DMS53 treated with DMSO at 0.1 percent for 48 hours (cell line): ENCODE data around the gene USP46.

Experiments used
- DNase-seq: peaks from one replicate; lab custom pipeline; 2025; ENCODE audit not compliant: unreplicated experiment; lab: John Stamatoyannopoulos, UW

Gene USP46

DNA sequence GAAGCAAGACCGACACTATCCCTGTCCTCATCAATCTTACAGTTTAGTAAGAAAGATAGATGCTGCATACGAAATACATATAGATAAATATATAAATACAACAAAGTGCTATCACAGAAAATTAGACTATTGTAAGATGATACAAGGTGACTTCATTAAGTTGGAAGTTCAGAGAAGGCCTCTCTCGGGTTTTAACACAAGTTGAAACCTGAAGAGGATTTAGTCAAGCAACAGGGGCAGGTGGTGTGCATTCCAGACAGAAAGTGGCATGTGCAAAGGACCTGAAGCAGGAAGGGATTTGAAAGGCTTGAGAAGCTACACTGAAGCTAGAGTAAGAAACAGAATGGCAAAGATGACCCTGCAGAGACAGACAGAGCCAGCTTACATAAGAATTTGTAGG is 36.5 kb downstream of the USP46 start:
- no peak for DNase-seq

DNA sequence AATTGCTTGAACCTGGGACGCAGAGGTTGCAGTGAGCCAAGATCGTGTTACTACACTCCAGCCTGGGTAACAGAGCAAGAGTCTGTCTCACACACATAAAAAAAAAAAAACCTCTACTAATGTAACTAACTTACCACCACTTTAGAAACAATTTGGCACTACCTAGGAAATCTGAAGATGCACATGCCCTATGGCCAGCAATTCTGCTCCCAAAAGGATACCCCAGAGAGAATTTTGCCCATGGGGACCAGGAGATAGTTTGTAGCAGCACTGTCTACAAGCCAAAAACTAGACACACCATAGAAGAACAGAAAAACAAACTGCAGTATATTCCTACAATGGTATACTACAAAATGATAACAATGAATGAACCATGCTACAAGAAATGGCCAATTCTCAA is 37.5 kb downstream of the USP46 start:
- no peak for DNase-seq

DNA sequence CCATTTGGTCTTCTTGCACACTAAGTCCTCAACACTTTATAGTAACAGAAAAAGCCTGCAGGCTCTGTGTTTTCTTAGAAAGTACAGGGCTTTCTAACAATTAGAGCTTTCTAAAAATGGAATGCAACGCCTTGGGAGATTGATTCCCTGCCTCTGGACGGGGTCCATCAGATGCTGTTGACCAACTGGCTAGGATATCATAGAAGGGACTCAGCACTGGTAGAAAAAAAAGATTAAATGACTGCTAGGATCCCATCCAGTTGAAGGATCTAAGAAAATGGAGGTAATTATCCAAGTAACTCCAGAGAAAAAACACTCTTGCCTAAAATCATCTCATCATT is 39.5 kb downstream of the USP46 start:
- DNase-seq, result no peak

DNA sequence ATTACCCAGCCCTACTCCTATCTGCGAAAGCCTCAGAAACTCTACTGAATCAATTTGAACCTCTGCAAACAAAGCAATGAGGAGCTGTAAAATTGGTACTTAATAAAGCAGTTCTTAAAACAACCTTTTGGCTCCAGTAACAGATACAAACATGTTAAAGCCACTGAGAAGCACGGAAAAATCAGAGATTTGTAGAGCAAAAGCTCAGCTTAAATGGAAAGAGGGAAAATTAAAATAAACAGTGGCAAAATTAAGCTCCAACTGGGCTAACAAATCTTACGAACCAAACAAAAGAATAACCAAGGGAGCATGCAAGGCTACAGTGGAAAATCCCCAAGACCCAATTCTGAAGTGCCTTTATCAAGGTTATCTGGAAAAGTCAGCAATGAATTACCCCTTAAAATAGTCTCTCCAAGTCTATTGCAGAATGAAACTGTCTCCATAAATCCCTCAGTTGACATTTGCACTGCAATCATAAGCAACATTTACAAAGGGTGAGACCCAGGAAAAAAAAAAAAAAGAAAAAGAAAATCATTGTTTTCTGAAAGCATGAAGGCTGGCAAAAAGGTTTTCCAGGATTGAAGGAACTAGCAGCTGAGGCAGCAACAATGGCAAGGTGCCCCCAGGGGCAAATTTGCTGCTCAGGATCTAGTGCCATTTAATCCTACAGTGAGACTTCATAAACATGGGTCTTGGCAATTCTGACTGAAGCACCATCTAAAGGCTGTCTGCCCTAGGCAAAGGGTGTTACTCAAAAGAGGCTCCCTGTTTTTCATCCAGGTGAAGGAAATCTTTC is 40.1 kb downstream of the USP46 start:
- no peak for DNase-seq

DNA sequence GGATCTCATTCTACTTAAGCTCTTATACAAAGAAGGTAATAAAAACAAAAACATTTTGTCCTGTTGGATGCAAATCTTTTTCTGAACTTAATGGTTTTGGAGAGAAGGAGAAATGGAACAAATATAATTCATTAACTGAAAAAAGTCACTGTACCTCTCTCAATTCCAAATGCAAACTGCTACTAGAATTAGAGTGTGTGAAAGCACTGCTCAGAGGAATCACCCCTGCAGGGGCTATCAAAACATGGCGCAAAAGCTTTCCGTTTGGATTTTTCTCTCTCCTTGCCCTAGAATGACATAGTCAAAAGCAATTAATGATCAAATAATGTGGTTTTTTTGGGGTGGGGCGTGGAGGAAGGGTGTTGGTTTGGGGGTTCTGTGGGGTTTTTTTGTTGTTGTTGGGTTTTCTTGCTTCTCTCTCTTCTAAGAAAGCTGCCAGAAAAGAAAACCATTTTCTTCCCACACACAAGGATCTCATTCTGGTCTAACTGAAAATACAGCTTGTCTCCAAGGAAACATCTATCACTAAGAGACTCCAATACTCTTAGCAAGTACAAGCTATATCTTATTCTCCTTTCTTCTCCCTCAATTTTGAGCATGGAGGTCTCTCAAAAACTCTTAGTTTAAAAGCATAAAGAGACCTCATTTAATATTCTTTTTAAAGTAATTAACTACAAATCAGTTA is 41.6 kb downstream of the USP46 start:
- DNase-seq, result no peak

DNA sequence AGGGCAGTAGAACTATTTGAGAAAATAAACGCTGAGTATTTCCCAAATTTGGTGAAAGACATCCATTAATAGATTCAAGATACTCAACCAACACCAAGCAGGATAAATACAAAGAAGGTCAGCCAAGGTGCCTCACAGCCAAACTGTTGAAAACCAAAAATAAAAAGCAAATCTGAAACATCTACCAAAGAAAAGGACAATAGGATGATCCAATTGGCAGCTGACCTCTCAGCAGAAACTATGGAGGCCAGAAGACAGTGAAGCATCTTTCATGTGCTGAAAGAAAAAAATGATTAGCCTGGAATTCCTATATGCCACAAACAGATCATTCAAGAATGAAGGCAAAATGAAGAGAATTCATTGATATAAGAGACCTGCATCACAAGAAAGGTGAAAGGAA is 44.9 kb downstream of the USP46 start:
- no peak for DNase-seq

DNA sequence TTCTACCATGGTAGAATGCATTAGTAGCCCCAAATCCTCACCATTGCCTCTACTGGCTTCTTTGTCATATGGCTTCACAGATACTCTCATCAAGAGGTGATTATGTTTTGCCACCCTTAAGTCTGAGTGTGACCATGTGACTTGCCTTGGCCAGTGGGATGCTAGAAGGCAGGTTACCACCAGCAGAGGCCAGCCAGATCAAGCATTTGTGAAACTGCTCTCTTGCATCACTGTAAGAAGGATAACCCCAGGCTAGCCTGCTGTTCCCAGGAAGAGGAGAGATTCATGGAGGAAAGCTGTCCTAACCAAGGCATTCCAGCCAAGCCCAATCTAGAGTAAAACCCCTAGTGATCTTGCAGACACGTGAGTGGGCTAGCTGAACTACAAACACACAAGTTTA is 46.8 kb downstream of the USP46 start:
- DNase-seq, result no peak

DNA sequence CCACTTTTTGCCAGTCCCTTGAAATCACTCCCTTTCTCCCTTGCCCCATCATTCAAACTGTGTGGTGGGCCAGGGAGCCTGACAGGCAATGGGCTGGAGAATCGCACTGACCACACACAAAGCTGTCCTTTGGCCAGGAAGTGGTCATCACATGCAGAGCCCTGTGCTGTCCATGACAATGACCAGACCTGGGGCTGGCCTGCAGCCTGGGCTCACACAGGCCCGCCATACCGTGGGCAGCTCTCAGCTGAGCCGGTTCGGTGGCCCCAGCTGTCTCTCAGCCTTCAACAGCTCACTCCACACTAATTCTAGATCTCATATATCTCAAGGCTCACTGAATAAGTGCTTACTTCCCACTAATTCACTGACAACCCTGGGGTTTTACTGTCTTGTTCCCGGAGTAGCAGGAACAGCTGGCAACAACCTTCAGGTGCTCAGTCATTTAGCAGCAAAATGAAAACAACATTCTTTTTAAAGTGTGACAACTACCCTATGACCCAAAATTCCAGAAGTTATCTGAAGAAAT is 48.0 kb downstream of the USP46 start:
- no peak for DNase-seq

DNA sequence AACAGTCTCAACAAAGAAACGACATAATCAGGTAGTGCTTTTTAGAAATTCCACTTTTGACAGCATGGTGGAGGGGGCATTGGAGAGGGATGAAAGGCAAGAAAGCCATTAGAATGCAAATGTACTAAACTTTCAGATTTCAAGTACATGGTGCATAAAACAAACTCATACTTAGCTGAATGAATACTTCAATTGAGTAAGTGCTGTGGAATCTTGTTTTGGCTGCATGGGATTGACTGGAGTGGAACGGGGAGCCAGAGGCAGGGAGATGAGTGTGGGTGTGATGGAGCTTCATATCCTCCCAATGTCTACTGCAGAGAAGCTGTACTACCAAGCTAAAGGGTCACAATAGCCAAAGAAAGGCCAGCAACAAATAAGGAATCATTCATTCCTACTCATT is 52.4 kb downstream of the USP46 start:
- DNase-seq, result no peak

DNA sequence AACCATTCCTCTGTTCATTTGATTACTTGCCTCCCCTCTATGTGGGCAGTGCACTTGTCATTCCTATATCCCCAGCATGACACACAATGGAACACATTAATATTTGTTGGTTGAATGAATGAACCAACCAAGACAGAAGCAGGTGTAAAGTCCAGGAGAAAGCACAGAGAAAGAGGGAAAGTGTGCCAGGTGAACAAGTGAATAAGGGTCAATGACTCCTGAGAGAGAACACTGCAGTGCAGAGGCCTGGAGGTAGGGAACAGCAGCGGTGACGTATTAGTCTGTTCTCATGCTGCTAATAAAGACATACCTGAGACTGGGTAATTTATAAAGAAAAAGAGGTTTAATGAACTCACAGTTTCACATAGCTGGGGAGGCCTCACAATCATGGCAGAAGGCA is 53.1 kb downstream of the USP46 start:
- DNase-seq, result no peak

DNA sequence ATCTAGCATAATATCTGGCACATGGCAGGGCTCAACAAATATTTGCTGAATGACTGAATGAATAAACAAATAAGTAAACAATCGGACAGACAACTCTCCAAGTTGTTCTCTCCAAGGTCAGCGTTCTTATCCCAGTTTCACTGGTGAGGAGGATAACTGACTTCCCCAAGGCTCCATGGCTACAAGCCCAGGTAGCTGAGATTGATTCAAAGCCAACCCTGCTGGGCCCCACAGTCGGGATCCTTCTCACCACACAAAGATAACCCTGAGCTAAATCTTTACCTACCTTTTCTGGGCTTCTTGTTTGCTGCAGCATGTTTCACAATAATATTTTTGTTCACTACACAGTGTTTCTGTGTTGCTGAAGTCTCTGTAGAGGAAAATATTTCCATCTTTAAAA is 54.9 kb downstream of the USP46 start:
- DNase-seq, result no peak

DNA sequence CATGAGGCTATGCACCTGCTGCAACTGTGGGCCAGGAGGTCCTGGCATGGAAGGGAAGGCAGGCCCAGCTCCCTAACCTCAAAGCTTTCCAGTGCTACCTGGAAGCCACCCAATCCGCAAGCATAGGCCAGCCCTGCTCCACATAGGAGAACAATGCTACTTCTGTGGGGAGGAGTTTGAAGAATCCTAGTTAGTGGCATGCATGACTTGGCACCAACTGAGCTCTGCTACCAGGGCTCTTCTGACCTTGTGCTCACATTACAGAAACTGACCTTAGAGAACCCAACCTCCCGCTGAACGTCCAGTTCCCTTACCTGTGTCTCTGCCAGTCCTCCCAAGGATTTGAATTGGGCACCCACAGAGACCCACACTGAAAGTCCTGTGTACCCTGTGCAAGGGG is 58.8 kb downstream of the USP46 start:
- DNase-seq, result no peak

DNA sequence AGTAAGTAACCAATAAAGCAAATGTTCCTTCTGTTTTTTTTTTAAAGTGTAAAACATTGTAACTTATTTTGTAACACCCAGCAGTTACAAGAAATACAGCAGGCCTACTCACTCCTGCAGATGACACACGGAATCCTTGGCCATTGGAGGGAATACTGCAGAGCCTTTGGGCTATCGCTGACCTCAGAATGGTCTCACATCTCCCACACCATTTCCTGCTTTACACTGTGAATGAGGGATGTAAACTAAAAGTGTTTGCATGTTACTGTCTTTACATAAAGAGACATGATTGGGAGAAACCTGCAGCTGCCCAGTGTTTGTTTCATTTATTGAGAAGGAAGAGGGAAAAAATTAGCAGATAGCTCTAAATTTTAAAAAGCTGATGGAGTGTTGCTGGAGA is 64.1 kb downstream of the USP46 start:
- no peak for DNase-seq

DNA sequence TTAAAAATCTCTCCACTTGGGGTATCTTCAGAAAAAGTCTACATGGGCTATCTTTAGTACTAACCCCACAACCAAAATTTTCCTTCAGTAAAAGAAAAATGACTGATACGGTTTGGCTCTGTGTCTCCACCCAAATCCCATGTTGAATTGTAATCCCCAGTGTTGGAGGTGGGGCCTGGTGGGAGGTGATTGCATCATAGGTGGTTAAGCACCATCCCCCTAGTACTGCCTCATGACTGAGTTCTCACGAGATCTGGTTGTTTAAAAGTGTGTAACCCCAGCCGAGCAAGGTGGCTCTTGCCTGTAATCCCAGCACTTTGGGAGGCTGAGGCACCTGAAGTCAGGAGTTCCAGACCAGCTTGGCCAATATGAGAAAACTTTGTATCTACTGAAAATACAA is 66.8 kb downstream of the USP46 start:
- no peak for DNase-seq

DNA sequence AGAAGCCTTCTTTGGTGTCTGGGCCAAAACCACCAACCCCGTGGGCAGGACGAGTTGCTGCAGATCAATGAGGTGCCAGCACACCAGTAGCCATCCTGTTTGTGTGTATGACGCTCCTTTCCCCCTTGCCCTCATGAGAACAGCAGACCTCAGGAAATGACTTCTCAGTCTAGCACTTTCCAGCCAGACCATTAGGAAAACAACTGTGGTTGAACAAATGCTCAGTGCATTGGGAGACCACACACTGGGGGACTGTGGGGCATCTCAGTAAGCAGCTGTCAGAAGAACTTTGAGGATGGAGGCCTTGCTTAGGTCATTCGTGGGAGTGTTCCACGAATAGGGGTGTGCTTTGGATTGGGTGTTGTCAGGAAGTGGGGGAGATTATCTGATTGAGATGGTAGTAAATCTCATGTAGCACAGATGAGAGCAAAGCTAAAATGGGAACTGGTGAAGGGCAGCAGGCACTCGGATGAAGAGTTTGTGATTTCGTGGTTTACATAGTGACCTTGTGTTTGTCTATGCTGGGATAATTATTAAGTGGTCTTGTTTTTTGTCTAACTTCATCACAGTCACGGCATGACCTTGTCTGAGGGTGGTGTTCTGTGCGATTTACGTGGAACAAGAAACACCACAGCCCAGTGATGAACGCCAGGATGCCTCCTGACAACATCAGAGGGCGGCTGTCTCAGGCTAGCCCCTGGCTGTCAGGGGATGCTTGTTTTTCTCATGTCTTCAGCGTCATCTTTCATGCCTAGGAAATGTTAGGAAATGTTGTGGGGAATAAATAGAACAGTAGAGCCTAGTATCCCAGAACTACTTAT is 70.1 kb downstream of the USP46 start:
- DNase-seq, result no peak

DNA sequence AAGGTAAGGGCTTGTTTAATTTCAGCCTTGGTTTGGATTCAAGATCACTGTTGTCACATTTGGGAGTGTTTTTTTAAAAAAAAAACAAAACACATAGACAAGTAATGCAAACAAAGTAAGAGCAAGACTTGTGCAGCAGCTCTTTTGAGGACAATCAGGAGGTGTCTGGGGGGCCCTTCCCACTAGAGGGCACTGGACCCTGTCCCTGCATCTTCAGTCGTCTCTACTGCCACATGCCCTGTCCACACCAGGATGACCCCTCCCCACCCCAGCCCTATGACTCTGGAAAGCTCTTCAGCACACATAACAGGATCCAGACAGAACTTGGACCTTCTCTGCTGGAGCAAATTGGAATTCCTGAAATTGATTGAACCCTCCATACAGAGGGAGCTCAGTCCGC is 71.0 kb downstream of the USP46 start:
- DNase-seq, result no peak

DNA sequence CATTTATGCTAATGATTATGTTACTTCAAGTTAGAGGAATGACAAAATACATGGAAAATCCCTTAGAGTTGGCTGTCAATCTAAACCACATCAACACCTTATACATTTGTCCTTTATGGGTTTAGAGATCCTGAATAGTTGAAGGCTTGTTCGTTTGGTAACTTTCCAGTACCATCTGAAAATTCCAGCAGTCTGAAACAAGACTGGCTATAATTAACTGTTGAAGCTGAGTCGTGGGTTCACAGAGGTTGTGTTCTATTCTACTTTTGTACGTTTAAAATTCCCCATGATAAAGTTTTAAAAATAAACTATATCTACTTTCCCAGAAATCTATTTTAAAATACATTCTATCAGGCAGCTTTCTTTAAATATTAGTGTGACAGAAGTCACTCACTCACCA is 73.0 kb downstream of the USP46 start:
- no peak for DNase-seq

DNA sequence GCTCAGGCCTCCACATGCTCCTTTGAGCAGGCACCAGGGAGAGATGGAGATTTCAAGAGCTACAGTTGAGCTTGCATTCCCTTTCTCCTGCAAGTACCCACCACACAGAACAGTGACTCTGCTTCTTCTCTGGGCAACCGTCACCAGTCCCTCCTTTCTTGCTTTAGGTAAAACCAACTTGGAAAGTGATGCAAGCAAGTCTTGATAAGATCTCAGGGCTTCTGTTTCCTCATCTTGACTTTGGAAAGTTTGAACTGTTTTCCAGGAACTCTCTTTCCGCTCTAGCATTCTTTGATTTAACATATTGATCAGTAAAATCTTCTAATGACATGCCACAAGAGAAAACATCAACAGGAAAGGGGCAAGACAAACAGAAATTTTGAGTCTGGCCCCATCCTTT is 73.7 kb downstream of the USP46 start:
- DNase-seq, result no peak

DNA sequence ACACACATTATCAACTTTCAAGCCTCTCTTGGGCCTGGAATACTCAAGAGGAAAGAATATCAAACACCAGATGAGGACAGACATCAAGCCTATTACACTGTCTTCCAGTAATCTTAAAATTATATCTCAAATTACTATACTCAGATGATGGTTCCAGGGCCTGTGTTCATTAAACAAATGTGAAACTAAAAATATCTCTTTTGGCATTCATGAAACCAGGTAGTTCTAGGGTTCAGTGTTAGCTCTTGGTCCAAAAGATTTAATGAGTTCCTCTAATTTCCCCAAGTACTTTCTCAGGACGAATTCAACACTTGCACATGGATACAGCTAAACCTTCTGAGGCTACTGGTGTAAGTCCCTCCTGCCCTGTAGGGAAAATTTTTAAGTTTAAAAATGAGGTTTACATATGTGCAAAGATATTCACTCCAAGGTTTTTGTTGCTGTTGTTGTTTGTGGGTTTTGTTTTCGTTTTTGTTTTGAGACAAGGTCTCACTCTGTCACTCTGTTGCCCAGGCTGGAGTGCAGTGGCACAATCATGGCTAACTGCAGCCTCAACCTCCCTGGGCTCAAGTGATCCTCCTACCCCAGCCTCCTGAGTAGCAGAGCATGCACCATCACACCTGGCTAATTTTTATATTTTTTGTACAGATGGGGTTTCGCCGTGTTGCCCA is 79.4 kb downstream of the USP46 start:
- no peak for DNase-seq

DNA sequence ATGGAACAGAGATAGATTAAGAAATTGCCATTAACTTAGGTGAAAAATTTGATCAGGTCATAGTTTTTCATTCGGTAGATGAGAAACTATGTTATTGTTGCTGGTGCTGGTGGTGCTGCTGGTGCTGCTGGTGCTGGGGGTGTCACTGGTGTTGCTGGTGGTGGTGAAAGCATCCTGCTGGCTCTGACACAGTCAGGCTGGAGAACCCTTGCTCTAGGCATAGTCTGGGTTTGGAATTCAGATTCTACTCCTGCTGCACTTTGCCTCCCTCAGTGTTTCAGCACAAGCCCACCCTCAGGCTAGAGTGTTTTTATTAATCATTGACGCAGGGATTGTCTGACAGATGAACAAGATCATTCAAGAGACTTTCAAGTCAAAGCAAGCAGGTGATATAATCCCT is 80.2 kb downstream of the USP46 start:
- no peak for DNase-seq

DNA sequence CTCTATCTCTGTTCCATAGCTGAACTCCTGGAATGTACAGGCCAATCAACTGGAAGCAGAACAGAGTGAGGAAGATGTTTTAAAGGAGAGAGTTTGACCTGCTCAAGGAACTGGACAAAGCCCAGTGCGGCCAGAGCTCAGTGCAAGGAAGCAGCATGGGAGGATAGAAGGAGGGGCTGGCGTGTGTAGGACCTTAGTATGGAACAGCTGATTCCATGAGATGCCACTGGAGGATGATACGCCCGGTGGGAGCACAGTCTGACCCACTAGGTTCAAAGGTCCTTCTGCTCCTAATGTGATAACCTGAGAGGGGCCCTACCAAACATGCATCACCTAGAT is 81.5 kb downstream of the USP46 start:
- no peak for DNase-seq
